ENCODE results near the gene ASXL2. TPM values are rescaled to one million over a fixed set of nuclear protein-coding genes. Genes with fewer than 3 reads are reported as not detected.

Gene ASXL2
- total RNA-seq, 1 experiment from 2014 or later: 37.8 TPM

DNA sequence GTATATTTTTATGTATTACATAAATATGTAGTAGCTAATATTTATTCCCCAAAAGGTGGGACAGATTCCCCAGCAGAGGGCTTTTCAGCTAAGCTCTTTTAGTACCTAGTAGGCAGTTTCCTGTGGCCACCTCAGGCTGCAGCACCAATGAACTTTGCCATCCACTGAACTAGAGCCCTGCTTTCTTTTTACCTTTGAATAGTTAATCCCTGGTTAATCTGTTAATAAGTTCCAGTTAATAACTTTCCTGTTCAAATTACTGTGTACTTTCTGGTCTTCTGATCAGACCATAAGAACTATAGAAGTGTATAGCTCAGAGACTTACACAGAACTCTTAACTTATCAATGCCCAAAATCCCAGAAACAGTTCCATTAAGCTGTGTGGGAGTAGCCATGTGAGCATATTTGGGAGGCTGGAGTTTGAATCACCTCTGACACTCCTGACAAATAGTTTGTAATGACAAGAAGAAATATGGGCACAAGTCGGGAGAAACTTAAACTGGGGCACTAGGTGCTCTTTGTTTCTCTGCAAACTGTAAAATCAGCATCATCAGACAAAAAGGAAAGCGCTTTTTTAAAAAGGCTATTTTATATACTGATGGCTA is 40.0 kb downstream of the ASXL2 start (continued):
- TF ChIP-seq, protein P1, sequence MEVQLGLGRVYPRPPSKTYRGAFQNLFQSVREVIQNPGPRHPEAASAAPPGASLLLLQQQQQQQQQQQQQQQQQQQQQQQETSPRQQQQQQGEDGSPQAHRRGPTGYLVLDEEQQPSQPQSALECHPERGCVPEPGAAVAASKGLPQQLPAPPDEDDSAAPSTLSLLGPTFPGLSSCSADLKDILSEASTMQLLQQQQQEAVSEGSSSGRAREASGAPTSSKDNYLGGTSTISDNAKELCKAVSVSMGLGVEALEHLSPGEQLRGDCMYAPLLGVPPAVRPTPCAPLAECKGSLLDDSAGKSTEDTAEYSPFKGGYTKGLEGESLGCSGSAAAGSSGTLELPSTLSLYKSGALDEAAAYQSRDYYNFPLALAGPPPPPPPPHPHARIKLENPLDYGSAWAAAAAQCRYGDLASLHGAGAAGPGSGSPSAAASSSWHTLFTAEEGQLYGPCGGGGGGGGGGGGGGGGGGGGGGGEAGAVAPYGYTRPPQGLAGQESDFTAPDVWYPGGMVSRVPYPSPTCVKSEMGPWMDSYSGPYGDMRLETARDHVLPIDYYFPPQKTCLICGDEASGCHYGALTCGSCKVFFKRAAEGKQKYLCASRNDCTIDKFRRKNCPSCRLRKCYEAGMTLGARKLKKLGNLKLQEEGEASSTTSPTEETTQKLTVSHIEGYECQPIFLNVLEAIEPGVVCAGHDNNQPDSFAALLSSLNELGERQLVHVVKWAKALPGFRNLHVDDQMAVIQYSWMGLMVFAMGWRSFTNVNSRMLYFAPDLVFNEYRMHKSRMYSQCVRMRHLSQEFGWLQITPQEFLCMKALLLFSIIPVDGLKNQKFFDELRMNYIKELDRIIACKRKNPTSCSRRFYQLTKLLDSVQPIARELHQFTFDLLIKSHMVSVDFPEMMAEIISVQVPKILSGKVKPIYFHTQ (CRISPR knock-in tag; IDR thresholded peaks at IDR 0.05): no peak
- TF ChIP-seq, protein P2, sequence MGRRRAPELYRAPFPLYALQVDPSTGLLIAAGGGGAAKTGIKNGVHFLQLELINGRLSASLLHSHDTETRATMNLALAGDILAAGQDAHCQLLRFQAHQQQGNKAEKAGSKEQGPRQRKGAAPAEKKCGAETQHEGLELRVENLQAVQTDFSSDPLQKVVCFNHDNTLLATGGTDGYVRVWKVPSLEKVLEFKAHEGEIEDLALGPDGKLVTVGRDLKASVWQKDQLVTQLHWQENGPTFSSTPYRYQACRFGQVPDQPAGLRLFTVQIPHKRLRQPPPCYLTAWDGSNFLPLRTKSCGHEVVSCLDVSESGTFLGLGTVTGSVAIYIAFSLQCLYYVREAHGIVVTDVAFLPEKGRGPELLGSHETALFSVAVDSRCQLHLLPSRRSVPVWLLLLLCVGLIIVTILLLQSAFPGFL (CRISPR knock-in tag; IDR thresholded peaks at IDR 0.05; ENCODE audit: borderline replicate concordance): no peak
- no peak for TF ChIP-seq ETV6 (CRISPR knock-in tag; IDR thresholded peaks at IDR 0.05)
- TF ChIP-seq, protein P3, sequence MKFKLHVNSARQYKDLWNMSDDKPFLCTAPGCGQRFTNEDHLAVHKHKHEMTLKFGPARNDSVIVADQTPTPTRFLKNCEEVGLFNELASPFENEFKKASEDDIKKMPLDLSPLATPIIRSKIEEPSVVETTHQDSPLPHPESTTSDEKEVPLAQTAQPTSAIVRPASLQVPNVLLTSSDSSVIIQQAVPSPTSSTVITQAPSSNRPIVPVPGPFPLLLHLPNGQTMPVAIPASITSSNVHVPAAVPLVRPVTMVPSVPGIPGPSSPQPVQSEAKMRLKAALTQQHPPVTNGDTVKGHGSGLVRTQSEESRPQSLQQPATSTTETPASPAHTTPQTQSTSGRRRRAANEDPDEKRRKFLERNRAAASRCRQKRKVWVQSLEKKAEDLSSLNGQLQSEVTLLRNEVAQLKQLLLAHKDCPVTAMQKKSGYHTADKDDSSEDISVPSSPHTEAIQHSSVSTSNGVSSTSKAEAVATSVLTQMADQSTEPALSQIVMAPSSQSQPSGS (CRISPR knock-in tag; IDR thresholded peaks at IDR 0.05; ENCODE audit: borderline replicate concordance, low read depth): no peak

DNA sequence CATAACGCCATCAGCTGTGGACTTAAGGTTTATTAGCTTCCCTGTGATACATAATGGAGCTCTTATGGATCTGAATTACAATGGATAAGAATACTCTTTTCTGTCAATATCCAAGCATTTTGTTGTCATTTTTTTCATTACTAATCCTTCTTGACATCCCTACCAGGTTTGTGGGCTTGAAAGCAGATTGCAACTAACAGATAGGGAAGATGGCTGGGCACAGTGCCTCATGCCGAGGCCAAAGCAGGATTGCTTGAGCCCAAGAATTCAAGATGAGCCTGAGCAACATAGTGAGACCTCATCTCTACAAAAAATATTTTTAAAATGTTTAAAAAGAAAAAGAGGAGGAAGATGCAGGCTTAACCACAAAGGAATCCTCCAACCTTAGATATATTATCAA is 42.4 kb downstream of the ASXL2 start:
- ChIA-PET POLR2A (no interaction called here), CTCF (interaction anchor here (1.2 to 1.8 kb wide), 3 partner anchors 10 to 171 kb away, joined by 3 to 8 read pairs (median 3); no protein-coding TSS in a partner anchor)
- Mint-ChIP-seq H3K27ac (no peak overlapping the region), H3K4me1 (no peaks in the 10 kb centered on the region), H3K36me3 (peaks cover 29% of the 10 kb centered on the region), H3K9me3 (peaks cover 19% of the 10 kb centered on the region), H3K27me3 (ENCODE audit: low read depth) (no peaks in the 10 kb centered on the region), H3K4me3 (no peak overlapping the region)
- no peak for ATAC-seq
- DNase-seq (ENCODE audit: low spot score): no peak
- TF ChIP-seq ZNF671 (CRISPR knock-in tag; IDR thresholded peaks at IDR 0.05) (no peak), SOX15 (CRISPR knock-in tag; IDR thresholded peaks at IDR 0.05) (no peak), SMAD3 (CRISPR knock-in tag; IDR thresholded peaks at IDR 0.05; ENCODE audit: borderline replicate concordance) (no peak), ZNF396 (CRISPR knock-in tag; IDR thresholded peaks at IDR 0.05; ENCODE audit: borderline replicate concordance) (no peak)

DNA sequence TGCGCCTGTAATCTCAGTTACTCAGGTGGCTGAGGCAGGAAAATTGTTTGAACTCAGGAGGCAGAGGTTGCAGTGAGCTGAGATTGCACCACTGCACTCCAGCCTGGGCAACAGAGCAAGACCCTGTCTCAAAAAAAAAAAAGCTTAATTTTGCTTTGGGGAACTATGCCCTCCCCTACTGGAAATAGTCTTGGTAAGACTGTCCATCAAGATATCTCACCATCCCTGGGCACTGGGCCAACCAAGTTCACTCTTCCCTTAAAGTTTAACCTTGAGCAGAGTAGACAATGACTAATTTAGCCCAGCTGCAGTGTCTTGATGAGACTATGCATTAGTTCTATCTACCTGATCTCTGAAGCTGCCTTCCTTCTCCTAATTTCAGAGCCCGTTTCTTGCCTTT is 44.7 kb downstream of the ASXL2 start:
- H3K4me3 Mint-ChIP-seq: no peak overlapping the region
- CTCF ChIA-PET: no interaction called here
- TF ChIP-seq, protein P4, sequence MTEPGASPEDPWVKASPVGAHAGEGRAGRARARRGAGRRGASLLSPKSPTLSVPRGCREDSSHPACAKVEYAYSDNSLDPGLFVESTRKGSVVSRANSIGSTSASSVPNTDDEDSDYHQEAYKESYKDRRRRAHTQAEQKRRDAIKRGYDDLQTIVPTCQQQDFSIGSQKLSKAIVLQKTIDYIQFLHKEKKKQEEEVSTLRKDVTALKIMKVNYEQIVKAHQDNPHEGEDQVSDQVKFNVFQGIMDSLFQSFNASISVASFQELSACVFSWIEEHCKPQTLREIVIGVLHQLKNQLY (CRISPR knock-in tag; IDR thresholded peaks at IDR 0.05): no peak
- TF ChIP-seq ZNF416 (CRISPR knock-in tag; IDR thresholded peaks at IDR 0.05): no peak
- no peak for TF ChIP-seq ZNF138 (CRISPR knock-in tag; conservative IDR thresholded peaks at IDR 0.05)
- TF ChIP-seq, protein P5, sequence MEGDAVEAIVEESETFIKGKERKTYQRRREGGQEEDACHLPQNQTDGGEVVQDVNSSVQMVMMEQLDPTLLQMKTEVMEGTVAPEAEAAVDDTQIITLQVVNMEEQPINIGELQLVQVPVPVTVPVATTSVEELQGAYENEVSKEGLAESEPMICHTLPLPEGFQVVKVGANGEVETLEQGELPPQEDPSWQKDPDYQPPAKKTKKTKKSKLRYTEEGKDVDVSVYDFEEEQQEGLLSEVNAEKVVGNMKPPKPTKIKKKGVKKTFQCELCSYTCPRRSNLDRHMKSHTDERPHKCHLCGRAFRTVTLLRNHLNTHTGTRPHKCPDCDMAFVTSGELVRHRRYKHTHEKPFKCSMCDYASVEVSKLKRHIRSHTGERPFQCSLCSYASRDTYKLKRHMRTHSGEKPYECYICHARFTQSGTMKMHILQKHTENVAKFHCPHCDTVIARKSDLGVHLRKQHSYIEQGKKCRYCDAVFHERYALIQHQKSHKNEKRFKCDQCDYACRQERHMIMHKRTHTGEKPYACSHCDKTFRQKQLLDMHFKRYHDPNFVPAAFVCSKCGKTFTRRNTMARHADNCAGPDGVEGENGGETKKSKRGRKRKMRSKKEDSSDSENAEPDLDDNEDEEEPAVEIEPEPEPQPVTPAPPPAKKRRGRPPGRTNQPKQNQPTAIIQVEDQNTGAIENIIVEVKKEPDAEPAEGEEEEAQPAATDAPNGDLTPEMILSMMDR (IDR thresholded peaks at IDR 0.05): no peak
- TF ChIP-seq, protein P6, sequence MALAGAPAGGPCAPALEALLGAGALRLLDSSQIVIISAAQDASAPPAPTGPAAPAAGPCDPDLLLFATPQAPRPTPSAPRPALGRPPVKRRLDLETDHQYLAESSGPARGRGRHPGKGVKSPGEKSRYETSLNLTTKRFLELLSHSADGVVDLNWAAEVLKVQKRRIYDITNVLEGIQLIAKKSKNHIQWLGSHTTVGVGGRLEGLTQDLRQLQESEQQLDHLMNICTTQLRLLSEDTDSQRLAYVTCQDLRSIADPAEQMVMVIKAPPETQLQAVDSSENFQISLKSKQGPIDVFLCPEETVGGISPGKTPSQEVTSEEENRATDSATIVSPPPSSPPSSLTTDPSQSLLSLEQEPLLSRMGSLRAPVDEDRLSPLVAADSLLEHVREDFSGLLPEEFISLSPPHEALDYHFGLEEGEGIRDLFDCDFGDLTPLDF (CRISPR knock-in tag; IDR thresholded peaks at IDR 0.05): no peak
- TF ChIP-seq RORB (CRISPR knock-in tag; IDR thresholded peaks at IDR 0.05): no peak
- no peak for TF ChIP-seq SOX15 (CRISPR knock-in tag; IDR thresholded peaks at IDR 0.05)
- TF ChIP-seq, protein P7, sequence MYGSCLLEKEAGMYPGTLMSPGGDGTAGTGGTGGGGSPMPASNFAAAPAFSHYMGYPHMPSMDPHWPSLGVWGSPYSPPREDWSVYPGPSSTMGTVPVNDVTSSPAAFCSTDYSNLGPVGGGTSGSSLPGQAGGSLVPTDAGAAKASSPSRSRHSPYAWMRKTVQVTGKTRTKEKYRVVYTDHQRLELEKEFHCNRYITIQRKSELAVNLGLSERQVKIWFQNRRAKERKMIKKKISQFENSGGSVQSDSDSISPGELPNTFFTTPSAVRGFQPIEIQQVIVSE (CRISPR knock-in tag; IDR thresholded peaks at IDR 0.05; ENCODE audit: borderline replicate concordance): no peak
- TF ChIP-seq TP53 (CRISPR knock-in tag; IDR thresholded peaks at IDR 0.05): no peak
- no peak for TF ChIP-seq GRHL2 (CRISPR knock-in tag; IDR thresholded peaks at IDR 0.05; ENCODE audit: insufficient replicate concordance, severe bottlenecking)
- TF ChIP-seq, protein P3 (CRISPR knock-in tag; IDR thresholded peaks at IDR 0.05; ENCODE audit: borderline replicate concordance, low read depth): no peak
- TF ChIP-seq, protein P8, sequence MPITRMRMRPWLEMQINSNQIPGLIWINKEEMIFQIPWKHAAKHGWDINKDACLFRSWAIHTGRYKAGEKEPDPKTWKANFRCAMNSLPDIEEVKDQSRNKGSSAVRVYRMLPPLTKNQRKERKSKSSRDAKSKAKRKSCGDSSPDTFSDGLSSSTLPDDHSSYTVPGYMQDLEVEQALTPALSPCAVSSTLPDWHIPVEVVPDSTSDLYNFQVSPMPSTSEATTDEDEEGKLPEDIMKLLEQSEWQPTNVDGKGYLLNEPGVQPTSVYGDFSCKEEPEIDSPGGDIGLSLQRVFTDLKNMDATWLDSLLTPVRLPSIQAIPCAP (CRISPR knock-in tag; IDR thresholded peaks at IDR 0.05): no peak
- TF ChIP-seq MXD4 (CRISPR knock-in tag; IDR thresholded peaks at IDR 0.05; ENCODE audit: borderline replicate concordance): no peak
- no peak for TF ChIP-seq SP1 (CRISPR knock-in tag; conservative IDR thresholded peaks at IDR 0.05)

More for the DNA sequence above, 44.7 kb downstream of the ASXL2 start:
- peaks cover 29% of the 10 kb centered on the region for H3K36me3 Mint-ChIP-seq
- no peak overlapping the region for H3K27ac Mint-ChIP-seq
- no peaks in the 10 kb centered on the region; the same call in 1 of the 2 replicates for H3K4me1 Mint-ChIP-seq
- POLR2A ChIA-PET: no interaction called here
- no peak for ATAC-seq
- no peak for DNase-seq (ENCODE audit: low spot score)
- H3K27me3 Mint-ChIP-seq (ENCODE audit: low read depth): no peaks in the 10 kb centered on the region
- H3K9me3 Mint-ChIP-seq: peaks cover 19% of the 10 kb centered on the region

Measured in WTC11 (cell line).